Epithelial cell of proximal tubule (primary cell): ENCODE measurements around the gene FTHL17. TPM values are rescaled to one million over a fixed set of nuclear protein-coding genes. Genes with fewer than 3 reads are reported as not detected.

Source experiments
- DNase-seq: peaks from one replicate; pipeline ENCODE4 v3.0.0-alpha.2; 2011; ENCODE audit warnings: low read depth
- H3K4me3 ChIP-seq: 2 replicates; pipeline ENCODE4 v1.5.1; 2011; ENCODE audit warnings: low read depth, mild to moderate bottlenecking, low read length
- total RNA-seq: library from RNA; depleted of rRNA; stranded (reverse); fragments of >200 nt; gene quantifications from 2 replicates; pipeline ENCODE4 v1.2.3, GENCODE V29; 2015
- TF ChIP-seq, protein P1 (sequence below): conservative IDR thresholded peaks from 2 replicates; pipeline ENCODE4 v1.5.1; 2012; ENCODE audit warnings: low read depth, mild to moderate bottlenecking, low read length

Gene FTHL17
- total RNA-seq, 1 donor from 2014 or later = not detected

DNA sequence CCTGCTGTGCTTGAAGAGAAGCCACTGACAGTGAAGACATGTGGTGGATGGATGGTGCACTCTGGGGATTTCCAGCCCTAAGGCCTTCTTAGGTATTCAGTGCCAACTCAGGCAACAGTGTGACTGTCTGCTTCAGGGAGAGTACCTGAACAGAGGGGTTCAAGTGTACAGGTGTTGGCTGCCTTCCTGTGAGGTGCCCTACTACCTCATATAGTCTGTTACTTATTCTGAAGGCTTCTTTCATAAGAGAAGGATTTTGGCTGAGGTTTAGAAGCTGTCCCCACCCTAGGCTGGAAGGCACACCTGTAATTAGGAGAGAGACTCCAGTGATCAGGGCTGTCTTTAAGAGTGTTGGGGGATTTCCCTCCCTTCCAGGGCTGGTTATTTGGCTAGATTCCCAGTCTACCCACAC, 1.8 kb downstream of the FTHL17 start:
- TF ChIP-seq, protein P1, sequence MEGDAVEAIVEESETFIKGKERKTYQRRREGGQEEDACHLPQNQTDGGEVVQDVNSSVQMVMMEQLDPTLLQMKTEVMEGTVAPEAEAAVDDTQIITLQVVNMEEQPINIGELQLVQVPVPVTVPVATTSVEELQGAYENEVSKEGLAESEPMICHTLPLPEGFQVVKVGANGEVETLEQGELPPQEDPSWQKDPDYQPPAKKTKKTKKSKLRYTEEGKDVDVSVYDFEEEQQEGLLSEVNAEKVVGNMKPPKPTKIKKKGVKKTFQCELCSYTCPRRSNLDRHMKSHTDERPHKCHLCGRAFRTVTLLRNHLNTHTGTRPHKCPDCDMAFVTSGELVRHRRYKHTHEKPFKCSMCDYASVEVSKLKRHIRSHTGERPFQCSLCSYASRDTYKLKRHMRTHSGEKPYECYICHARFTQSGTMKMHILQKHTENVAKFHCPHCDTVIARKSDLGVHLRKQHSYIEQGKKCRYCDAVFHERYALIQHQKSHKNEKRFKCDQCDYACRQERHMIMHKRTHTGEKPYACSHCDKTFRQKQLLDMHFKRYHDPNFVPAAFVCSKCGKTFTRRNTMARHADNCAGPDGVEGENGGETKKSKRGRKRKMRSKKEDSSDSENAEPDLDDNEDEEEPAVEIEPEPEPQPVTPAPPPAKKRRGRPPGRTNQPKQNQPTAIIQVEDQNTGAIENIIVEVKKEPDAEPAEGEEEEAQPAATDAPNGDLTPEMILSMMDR = no peak
- DNase-seq = no peak
- no peak overlapping the region for H3K4me3 ChIP-seq

DNA sequence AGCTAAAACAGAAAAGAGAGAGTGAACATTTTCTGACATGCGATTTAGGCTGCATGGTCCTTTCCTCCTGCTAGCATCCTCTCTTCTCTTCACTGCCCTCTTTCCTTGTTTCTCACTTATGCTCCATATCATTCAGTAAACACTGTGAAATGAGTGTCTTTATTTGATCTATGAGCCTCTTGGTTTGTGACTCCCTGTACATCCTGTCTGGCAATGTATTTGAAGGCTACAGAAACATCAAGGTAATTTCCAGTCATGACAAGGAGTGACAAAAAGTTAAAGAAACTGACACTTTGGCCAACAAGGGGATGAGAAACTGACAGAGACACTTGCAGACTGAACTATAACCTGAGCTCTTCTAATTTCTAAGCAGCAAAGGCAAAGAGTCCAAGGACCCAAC, 8.7 kb downstream of the FTHL17 start:
- TF ChIP-seq, protein P1 = no peak

DNA sequence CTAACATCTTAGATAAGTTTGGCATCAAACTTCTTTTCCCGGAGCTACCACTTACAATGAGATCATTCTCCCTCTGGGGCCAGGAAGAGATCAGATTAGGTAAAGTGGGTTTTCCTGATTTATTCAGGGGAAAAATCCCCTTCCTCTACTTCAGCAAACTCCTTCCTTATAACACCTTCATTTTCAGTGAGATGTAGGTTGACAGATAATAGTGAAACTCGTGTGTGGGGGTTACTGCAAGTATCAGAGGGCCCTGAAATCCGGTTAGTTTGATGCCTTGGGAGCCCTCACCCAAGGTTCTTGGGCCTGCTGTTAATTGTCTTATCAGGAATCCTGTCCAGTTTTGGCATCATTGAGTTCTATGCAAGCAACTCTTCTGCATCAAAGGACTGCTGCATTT, 10.8 kb downstream of the FTHL17 start:
- no peak overlapping the region for H3K4me3 ChIP-seq
- TF ChIP-seq, protein P1 = no peak
- DNase-seq = no peak

More for the DNA sequence above, 8.7 kb downstream of the FTHL17 start:
- no peak overlapping the region for H3K4me3 ChIP-seq
- no peak for DNase-seq

DNA sequence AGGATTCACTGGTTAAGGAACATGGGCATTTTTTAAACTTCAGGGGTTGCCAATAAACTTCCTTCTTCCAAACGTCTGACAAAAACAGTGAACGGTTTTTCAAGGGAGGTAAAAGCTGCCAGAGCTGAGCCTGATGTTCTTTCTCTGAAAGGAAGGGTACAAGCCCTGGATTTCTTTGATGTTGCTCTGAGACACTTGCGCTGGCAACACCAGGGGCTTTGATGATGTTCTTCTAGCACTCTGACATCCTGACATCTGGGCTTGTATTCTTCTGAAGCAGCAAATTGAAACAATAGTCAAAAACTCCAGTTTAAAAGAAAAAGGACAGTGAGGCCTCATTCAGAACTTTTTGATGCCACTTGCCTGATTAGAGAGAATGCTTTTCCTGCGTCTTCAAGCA, 11.8 kb downstream of the FTHL17 start:
- H3K4me3 ChIP-seq = no peak overlapping the region
- DNase-seq = no peak
- TF ChIP-seq, protein P1 = no peak

DNA sequence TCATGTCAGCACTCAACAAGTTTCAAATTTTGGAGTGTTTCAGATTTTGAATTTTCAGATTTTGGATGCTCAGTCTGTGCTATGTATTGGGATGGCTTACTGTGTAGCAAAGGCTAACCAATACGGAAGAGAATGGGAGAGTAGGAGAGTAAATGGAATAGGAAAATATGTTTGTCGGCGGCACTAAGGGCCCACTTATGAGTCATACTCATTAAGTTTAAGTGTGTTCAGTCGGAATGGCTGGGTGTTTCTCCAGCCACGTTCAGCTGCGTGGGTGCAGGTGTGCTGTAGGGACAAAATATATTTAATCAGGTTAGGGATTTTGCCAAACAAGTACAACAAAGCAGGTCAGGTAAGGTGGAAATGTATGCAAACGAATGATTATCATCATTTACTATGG, 13.6 kb downstream of the FTHL17 start:
- DNase-seq = no peak
- TF ChIP-seq, protein P1 = no peak
- no peak overlapping the region for H3K4me3 ChIP-seq

DNA sequence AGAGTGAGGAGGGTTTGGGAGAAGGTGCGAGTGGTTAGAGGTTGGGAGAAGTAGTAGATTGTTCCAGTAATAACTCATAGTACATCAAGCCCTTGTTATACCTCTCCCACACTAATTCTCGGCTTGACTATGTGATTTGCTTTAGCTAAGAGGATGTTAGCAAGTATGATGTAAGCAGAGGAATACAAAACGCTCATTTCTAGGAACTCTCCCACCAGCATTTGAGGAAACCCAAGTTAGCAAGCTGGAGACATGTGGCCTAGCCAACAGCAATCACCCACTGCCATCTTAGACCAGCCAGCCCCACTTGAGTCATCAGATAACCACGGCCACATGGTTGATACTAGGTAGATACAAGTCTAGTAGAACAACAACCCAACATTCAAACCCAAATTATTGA, 14.2 kb downstream of the FTHL17 start:
- DNase-seq = no peak
- no peak overlapping the region for H3K4me3 ChIP-seq
- TF ChIP-seq, protein P1 = no peak

DNA sequence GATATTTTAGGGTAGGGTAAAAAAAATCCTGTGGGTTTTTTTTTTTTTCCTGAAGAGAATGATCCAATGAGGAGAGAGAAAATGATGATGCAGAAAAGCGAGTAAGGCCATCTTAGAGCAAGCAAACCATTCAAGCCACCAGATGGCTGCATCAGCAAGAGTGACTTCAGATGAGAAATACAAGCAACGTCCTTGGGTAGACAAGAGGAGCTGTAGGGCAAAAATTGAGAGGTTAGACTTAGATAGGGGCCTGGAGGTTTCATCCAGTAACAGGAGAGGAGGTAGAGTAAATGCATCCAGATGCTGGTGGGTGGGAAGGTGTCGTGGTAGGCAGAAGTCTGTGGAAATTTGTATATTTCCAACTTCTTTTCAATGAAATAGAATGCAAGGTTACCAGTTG, 14.6 kb downstream of the FTHL17 start:
- DNase-seq = no peak
- no peak overlapping the region for H3K4me3 ChIP-seq
- TF ChIP-seq, protein P1 = no peak
